Erythroblast (primary cell): ENCODE data around the gene SMPX.

Experiments used
- GATA1 ChIP-seq: IDR thresholded peaks from 2 replicates; pipeline ENCODE4 v1.6.1; 2011; ENCODE audit warnings: low read depth, mild to moderate bottlenecking, control low read depth, low read length, moderate library complexity
- POLR2A ChIP-seq: IDR thresholded peaks from 2 replicates; pipeline ENCODE4 v1.6.1; 2011; ENCODE audit warnings: mild to moderate bottlenecking, low read length

GRCh38 chrX:21799767-21800166 lies 41.9 kb upstream of the SMPX start:
- no peak for TF ChIP-seq POLR2A
- no peak for TF ChIP-seq GATA1
